ENCODE results near the gene DGKA. TPM values are rescaled to one million over a fixed set of nuclear protein-coding genes. Genes with fewer than 3 reads are reported as not detected.

DGKA gene
- total RNA-seq, 1 experiment from 2014 or later, result 7.6 TPM

GRCh38 chr12:55969356-55969755, 38.4 kb downstream of the DGKA start:
- H3K27me3 ChIP-seq (ENCODE audit: control insufficient read depth, insufficient read depth, low read length), result no peaks in the 10 kb centered on the region
- in situ Hi-C loops (cut with HindIII; ENCODE audit: low pct_unique_long_range_greater_than_20kb, low sequenced_read_pairs), result no loop called here
- H3K4me3 ChIP-seq (ENCODE audit: low read depth in 2 of 2, low read length in 2 of 2), result no peak overlapping the region
- TF ChIP-seq TCF7L2 (IDR thresholded peaks at IDR 0.05; ENCODE audit: low read depth, low read length) (no peak), POLR2AphosphoS5 (IDR thresholded peaks at IDR 0.05; ENCODE audit: low read depth, low read length) (no peak), SIN3A (IDR thresholded peaks at IDR 0.05; ENCODE audit: borderline replicate concordance, insufficient read depth, low read depth, low read length) (no peak), REST (IDR thresholded peaks at IDR 0.05; ENCODE audit: insufficient read depth in 1 of 2, low read depth in 2 of 2, low read length in 1 of 2) (no peak), CTCF (IDR thresholded peaks at IDR 0.05) (no peak)
- H3K4me1 ChIP-seq (ENCODE audit: control insufficient read depth, insufficient read depth, low read length), result peaks cover 26% of the 10 kb centered on the region
- ATAC-seq (no peak), DNase-seq (ENCODE audit: low read depth, low spot score) (no peak)
- intact Hi-C loops (cut with micrococcal nuclease; ENCODE audit: unreplicated experiment), result no loop called here
- H3K36me3 ChIP-seq (ENCODE audit: control insufficient read depth, insufficient read depth, low read length), result peaks cover 11% of the 10 kb centered on the region
- BruUV-seq (replicated peaks), result no TSS peak
- H3K27ac ChIP-seq (ENCODE audit: low read length), result no peak overlapping the region
- ChIA-PET POLR2A (no interaction called here), CTCF (no interaction called here)
- no peaks in the 10 kb centered on the region for H3K9me3 ChIP-seq (ENCODE audit: control insufficient read depth, insufficient read depth, low read depth, low read length)

DNA sequence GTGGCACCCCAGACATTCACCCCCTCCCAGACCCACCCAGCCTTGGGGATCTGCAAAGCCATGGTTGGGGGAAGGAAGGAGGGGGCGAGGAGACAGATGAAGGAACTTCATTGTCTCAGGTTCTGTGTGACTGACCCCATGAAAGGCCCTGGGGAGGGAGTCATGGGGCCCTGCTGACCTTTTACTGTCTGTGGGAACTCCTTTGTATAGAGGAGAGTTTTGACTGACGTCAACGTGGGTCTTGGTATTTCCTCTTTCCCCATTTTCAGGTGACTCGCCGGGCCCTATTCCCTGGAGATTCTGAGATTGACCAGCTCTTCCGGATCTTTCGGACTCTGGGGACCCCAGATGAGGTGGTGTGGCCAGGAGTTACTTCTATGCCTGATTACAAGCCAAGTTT, 39.8 kb downstream of the DGKA start:
- BruUV-seq (replicated peaks), result no TSS peak
- ATAC-seq (no peak), DNase-seq (ENCODE audit: low read depth, low spot score) (no peak)
- intact Hi-C loops (cut with micrococcal nuclease; ENCODE audit: unreplicated experiment) (no loop called here), in situ Hi-C loops (cut with HindIII; ENCODE audit: low pct_unique_long_range_greater_than_20kb, low sequenced_read_pairs) (no loop called here)
- ChIA-PET CTCF (no interaction called here), POLR2A (no interaction called here)
- H3K9me3 ChIP-seq (ENCODE audit: control insufficient read depth, insufficient read depth, low read depth, low read length), result no peaks in the 10 kb centered on the region
- no peaks in the 10 kb centered on the region for H3K27me3 ChIP-seq (ENCODE audit: control insufficient read depth, insufficient read depth, low read length)
- no peak overlapping the region for H3K27ac ChIP-seq (ENCODE audit: low read length)
- H3K4me1 ChIP-seq (ENCODE audit: control insufficient read depth, insufficient read depth, low read length), result peaks cover 31% of the 10 kb centered on the region
- no peak for TF ChIP-seq SIN3A (IDR thresholded peaks at IDR 0.05; ENCODE audit: borderline replicate concordance, insufficient read depth, low read depth, low read length)
- TF ChIP-seq TCF7L2 (IDR thresholded peaks at IDR 0.05; ENCODE audit: low read depth, low read length), result no peak
- no peak for TF ChIP-seq CTCF (IDR thresholded peaks at IDR 0.05)
- TF ChIP-seq REST (IDR thresholded peaks at IDR 0.05; ENCODE audit: insufficient read depth in 1 of 2, low read depth in 2 of 2, low read length in 1 of 2), result no peak
- TF ChIP-seq POLR2AphosphoS5 (IDR thresholded peaks at IDR 0.05; ENCODE audit: low read depth, low read length), result no peak
- H3K4me3 ChIP-seq (ENCODE audit: low read depth in 2 of 2, low read length in 2 of 2), result no peak overlapping the region
- H3K36me3 ChIP-seq (ENCODE audit: control insufficient read depth, insufficient read depth, low read length), result peaks cover 11% of the 10 kb centered on the region
